OCI-M1 (cell line): ENCODE data around the gene DYNLRB1.
"Not testable (repeated sequence)": the region's sequence is repeated elsewhere in the genome, so short reads cannot be mapped to it uniquely, and the experiment has no call there.

ENCODE experiments used
- DNase-seq: peaks from one replicate; lab custom pipeline; 2025; lab: John Stamatoyannopoulos, UW

Gene DYNLRB1

DNA sequence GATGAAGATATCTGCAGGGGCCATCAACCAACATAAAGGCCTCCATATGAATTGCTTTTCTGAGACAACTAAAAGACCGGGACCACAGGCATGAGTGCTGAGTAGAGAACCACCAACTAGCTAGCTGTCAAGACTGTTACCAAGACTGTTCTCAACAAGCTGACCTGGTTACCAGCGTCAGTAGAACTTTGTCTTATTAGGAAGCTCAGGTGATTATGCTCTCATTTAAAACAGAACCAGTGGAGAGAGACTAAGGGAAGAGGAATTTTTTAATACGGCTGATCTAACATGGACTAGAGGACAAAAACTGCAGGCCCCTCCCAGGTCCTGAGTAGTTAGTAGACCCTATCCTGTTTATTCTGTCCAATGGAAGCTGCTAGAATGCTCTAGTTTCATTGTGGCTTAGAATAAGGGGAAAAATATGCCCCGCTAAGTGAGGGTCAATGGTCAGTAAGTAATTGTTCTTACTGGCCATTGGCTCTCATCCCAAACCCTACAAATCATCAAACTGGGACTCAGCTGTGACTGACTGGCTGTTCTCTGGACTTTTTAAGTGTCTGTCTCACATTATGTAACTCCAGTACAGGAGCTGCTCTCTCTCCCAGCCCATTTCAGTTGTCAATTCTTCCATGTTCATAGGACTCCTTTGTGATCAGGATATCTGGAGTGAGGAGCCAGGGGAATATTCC is 3.8 kb upstream of the DYNLRB1 start:
- DNase-seq = no peak

DNA sequence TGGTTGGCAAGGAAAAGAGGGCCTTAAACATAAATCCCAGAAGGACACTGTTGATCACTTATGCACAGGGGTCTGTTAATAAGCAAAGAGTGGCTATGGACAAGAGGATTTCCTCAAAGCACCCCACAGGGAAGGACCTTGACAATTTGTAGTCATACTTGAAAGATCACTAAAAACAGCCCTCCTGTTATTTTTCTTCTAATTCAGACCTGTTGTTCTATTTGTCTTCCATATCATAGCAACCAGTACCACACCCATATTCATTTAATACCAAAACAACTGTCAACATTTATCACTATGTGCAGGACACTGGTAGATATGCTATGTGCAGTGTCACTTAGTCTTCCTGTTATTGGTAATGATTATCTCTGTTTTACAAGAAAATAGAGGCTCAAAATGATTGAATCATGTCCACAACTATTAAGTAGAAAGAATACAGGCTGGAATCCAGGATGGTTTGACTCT is 3.2 kb upstream of the DYNLRB1 start:
- DNase-seq = no peak

DNA sequence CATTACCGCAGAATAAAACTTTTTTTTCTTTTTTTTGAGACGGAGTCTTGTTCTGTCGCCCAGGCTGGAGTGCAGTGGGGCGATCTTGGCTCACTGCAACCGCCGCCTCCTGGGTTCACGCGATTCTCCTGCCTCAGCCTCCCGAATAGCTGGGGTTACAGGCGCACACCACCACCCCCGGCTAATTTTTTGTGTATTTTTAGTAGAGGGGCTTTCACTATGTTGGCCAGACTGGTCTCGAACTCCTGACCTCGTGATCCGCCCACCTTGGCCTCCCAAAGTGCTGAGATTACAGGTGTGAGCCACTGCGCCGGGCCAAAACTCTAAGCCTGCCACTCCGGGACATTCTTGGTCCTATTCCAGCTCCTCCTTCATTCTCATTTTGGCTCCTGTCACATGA is 2.2 kb upstream of the DYNLRB1 start:
- not testable (repeated sequence) for DNase-seq

DNA sequence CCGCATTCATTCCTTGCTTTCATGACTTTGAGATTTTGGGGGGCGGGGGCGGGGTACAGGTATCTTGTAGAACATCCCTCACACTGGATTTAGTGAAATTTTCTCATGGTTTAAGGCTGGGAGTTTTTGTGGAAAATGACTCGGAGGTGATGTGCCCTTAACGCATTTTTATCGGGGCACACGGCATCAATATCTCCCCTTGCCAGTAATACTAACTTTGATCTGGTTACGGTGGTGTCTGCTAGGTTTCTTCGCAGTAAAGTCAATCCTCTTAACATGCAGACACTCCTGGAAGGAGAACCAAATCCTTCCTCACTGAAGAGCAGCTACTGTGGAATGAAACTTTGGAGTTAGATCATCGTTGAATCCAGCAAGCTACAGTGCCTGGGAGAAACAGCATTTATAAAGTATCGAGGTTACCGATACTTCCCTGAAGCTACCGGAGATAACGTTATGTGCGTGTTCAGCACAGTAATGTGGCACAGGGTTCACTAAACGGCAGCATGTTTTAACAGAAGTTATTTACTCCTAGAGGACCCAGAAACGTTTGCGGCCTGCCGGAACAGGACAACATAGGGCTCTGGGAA is 1.2 kb upstream of the DYNLRB1 start:
- DNase-seq = no peak

DNA sequence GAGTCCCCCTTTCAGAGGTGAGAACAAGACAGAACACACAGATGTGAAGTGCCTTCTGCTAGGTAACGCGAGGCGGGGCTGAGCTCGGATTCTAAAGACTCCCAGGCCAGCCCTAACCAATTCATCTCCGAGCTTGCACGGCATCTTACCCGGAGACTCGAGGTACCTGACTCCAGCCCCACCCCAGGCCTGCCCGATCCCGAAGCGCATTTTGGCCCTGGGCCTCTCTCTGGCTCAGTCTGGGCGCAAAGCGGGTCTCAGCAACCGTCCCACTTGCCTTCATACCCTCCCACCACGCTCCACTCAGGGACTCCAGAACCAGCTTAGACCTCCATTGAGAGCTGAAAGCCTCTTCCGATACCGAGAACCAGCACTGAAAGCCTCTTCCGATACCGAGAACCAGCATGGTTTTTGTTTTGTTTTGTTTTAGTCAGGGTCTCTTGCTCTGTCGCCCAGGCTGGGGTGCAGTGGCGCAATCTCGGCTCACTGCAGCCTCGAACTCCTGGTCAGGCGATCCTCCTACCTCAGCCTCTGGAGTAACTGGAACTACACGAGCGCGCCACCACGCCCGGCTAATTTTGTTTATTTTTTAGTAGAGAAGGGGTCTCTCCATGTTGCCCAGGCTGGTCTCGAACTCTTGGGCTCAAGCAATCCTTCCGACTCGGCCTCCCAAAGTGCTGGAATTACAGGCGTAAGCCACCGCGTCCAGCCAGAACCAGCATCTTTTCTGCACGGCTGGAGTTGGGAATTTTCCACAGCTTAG is 557 bp upstream of the DYNLRB1 start:
- DNase-seq = peak; percentile 86

DNA sequence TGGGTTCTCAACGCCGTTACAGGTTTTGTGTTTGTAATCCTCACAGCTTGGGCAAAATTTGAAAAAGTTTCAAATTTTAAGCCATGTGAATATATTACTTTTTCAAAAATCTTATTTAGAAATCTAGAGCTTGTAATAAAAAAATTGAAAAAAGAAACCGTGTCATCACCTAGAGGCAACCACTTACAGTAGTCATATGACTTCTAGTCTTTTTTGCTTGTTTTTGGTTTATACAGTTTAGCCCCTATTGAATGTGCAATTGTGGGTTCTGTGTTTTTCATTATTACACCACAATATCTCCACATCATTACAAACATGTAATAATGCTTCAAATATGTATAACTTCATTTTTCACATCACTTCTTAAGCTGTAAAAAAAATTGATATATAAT is 888 bp downstream of the DYNLRB1 start:
- DNase-seq = no peak

DNA sequence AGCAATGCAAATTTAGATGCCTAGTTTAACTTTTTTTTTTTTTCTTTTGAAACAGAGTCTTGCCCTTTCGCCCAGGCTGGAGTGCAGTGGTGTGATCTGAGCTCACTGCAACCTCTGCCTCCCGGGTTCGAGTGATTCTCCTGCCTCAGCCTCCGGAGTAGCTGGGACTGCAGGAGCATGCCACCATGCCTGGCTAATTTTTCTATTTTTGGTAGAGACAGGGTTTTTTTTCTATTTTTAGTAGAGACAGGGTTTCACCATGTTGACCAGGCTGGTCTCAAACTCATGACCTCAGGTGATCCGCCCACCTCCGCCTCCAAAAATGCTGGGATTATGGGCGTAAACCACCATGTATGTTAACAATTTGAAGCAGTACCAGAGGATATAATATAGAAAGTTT is 2.6 kb downstream of the DYNLRB1 start:
- DNase-seq = not testable (repeated sequence)

DNA sequence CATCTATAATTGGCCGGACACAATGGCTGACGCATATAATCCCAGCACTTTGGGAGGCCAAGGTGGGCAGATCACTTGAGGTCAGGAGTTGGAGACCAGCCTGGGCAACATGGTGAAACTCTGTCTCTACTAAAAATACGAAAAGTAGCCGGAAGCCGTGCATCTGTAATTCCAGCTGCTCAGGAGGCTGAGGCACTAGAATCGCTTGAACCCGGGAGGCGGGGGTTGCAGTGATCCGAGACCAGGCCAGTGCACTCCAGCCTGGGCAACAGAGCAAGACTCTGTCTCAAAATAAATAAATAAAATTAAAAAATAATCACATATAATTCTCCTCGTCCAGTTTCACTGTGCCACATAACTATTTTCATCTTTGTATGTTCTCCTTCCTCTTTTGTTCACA is 3.6 kb downstream of the DYNLRB1 start:
- DNase-seq = not testable (repeated sequence)

DNA sequence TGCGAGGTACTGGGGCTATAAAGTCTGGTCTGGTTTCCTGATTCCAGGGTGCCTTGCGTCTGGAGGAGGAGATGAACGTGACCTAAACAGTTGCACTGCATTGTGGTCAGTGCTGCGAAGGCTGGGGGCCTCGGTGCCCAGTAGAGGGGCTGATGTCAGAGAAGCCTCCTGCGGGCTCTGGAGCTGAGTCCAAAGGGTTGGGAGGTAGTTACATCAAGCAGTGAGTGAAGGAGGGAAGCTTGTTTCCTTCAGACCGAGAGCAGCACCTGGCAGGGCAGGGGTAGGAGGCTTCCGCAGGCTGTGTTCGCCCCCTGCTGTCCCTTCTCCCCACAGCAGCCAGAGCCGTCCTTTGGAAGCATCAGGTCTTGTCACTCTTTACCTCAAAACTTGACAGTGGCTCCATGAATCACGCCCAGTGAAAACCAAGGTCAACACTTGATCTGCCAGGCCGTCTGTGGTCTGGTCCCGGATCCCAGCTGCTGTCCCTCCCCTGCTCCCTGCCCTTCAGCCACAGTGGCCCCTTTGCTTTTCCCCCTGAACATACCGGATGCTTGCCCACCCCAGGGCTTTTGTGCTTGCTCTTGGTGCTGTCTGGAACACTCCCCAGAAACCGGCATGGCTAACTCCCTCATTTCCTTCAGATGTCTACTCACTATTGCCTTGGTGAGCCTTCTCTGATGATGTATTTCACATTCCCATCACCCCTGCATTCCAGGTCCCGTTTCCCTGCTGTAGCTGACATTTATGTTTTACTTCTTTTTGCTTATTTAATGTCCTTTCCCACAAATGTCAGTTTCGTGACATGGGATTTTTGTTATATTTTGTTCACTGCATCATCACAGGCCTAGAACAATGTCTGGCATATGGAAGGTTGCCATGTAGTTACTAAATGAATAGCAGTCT is 7.0 kb downstream of the DYNLRB1 start:
- DNase-seq = peak; percentile 28

DNA sequence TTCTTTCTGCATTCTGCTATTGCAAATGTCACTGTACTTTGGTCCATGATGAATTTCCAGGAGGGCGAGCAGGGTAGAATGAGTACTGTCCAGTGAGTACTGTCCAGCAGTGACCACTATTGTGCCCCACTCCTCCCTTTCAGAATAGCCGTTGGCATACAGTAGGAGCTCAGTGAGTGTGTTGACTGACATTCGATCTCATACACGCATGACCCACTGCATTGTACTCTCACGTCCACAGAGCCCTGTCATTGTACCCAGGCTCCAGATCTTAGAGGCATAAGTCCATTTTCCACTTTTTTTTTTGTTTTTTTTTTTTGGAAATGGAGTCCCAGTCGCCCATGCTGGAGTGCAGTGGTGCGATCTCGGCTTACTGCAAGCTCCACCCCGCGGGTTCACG is 8.2 kb downstream of the DYNLRB1 start:
- DNase-seq = no peak

DNA sequence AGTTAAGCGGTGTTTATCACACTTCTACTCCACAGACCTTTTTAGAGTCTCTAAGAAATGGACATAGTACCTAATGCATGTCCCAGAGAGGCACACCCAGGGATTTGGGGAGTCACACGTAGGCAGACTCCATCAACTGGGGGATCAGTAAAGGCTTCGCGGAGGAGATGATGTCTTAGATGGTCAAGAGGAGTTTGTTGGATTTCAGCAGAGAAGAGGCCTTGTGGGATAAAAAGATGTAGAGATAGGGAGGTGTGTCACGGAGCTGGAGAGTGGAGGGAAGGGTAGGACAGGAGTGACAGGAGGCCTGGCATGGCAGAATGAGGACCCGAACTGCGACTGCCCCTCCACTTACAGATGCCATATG is 9.1 kb downstream of the DYNLRB1 start:
- no peak for DNase-seq

DNA sequence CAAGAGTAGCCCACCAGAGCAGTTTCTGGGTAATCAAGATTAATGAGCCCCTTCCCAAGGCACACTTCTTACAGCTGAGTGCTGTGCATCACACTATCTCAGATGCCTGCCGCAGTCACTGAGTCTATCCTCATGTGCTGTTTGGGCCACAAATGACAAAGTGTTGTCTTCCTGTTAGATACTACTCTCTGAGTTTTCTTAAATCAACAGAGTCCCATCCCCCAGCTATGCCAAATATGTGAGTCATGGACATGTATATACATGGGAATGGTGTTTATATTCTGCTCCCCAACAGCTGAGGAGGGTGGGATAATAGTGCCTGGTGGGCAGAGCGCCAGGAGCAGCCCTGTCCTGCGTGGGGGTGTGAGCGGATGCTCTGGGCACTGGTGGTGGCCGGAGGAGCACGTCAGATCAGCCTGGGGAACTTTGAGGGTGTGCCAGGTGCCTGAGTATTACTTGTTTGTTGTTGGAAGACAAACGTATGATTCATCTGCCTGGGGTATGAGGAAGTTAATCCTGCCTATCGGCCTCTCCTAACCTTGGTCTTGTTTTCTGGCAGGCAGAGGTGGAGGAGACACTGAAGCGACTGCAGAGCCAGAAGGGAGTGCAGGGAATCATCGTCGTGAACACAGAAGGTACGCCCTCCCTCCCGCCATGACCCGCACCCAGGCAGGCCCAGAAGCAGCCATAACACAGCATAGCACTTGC is 9.6 kb downstream of the DYNLRB1 start:
- DNase-seq = peak; percentile 31

DNA sequence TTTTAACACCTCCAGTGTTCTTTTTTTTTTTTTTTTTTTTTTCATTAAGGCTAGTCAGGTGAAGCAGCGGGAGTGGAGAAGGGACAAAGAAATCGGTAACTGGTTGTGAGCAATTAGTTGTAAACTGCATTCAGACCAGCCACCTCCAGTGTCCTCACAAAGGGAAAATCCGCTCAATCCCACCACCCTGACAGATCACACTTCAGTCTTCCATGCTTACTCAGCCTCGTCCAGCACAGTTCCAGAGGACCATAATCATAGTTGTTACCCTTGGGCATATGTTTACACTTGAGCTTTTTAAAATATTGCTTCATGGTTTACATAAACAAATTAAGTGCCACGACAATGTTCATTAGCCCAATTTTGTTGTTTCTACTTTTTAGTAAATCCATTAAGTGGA is 10.2 kb downstream of the DYNLRB1 start:
- DNase-seq = no peak

DNA sequence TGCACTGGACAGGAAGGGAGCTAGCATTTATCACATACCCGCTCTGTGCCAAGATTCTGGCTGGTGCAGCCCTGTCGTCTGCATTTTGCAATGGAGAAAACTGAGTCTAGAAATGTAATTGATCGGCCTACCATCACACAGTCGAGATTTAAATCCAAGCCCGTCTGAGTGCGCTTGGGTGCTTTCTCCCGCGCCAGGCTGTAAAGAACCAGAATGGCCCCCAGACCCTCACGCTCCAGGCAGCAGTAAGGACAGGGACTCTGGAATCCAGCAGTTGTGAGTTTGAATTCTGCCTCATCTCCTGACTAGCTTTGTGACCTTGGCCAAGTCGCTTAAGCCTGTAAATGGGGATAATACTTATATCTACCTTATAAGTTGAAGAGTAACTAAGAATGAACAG is 10.8 kb downstream of the DYNLRB1 start:
- no peak for DNase-seq

DNA sequence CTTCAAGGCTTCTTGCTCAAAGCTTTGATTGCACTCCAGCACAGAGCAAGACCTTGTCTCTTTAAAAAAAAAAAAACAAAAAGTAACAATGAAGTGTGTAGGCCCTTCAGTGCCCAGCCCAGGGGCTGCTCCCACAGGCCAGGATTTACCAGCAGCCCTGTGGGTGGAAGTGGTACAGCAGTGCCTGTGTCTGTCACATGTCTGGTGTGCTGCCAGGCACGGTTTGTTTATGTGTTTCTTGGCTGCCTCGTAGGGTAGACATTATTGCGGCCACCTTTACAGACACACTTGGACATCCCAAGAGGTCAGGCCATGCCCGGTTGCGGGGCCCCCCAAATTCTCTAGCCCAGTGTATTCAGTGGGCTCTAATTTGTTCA is 12.7 kb downstream of the DYNLRB1 start:
- no peak for DNase-seq

DNA sequence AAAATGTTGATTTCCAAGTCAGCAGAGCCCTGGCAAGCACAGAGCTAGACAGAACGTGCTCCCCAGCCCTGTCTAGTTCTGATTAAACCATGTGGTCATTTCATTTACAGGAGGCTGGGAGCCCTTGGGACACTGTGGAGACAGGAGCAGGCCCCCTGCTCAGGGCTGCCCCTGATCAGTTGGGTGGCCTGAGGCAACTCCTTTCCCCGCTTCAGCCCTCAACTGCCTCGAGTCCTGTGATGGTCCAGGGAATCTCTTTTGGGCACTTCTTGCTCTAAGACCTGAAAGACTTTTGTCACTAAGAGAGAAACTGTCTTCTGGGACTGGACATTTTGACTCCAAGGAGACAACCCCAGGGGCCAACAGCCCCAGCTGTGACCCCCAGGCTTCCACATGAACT is 13.5 kb downstream of the DYNLRB1 start:
- DNase-seq = no peak

DNA sequence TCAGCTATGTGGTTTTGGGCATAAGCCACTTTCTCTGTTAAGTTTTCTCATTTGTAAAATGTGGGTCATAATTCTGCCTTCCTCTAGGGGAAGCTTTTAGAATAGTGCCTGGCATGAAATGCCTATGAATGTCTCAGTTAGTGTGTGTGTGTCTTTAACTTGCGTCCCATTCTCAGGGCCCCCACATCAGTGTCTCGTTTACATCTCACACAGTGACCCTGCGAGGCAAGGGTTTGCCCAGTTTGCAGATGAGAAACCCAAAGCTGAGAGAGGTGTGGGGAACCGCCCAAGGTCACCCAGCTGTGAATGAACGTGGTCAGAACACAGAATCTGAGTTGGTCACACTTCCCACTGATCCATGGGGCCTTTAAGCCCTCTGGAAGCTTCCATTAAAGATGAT is 14.1 kb downstream of the DYNLRB1 start:
- no peak for DNase-seq

DNA sequence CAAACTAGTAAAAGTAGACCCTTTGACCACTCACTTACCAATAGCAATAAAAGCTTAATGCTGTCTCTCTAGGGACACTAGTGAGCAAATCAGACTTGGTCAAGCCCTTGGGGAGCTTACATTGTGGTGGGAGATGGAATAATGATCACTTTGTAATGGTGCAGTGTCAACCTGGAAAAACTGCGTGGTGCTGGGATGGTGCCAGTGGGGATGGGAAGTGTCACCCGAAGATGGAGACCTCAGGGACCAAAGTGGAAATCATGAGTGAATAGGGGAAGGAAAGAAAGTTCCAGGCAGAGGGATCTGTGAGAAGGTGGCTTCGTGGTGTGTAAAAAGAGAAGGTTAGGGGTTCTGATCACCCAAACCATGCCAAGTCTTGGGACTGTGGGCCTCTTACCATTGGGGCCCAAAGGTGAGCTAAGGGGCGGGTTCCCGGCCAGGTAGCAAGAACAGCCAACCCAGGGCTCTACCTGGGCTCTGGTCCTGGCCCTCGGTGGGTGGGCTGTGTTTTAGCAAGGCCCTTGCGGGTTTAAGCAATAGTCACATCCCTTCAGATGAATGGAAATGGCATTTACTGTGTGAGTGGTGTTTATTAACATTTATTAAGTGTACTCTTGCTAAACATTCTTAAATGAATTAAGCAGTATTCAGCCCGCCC is 15.5 kb downstream of the DYNLRB1 start:
- no peak for DNase-seq

DNA sequence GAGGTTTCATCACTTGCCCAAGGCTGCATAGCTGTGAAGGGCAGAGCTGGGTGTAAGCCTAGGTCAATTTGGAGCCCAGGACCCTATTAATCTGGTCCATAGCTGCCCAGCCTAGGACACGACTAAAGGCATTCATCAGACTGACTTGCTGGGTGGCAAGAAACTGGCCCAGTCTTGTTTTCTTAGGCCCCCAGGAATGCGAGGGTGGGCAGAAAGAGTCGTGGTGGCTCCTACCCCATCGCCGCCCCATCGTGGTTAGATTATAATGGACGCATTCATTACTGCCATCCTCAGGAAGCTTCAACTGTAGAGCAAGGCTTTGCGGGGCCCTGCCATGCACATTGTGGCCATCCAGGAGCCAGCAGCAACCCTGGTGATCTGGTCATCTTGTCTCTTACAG is 16.1 kb downstream of the DYNLRB1 start:
- DNase-seq = no peak

DNA sequence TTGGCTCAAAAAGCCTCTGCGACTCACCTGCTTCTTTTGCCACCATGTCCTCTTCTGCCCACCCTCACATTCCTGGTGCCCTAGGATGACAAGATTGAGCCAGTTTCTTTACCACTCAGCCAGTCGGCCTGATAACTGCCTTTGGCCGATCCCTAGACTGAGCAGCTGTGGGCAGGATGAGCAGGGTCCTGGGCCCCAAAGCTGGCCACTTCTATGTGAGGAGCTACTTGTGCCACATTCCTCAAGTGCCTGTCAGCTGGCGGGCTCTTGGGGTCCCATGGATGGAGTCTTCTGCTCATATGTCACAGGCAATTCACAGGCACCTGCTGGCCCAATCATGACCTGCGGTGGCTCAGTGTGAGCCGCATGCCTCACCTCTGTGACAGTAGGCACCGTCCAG is 16.5 kb downstream of the DYNLRB1 start:
- no peak for DNase-seq
